SIG-M5 treated with dmso at 0.1 percent for 504 hours (cell line): ENCODE data around the gene XPR1.
"Not testable (repeated sequence)": the region's sequence is repeated elsewhere in the genome, so short reads cannot be mapped to it uniquely, and the experiment has no call there.

Source experiments
- DNase-seq: peaks from one replicate; lab custom pipeline; 2025; ENCODE audit not compliant: unreplicated experiment; lab: John Stamatoyannopoulos, UW

Gene XPR1

GRCh38 chr1:180643693-180644092, 11.9 kb downstream of the XPR1 start:
- no peak for DNase-seq

GRCh38 chr1:180644526-180645192, 12.8 kb downstream of the XPR1 start:
- DNase-seq, result no peak

GRCh38 chr1:180645261-180645660, 13.4 kb downstream of the XPR1 start:
- DNase-seq, result not testable (repeated sequence)

DNA sequence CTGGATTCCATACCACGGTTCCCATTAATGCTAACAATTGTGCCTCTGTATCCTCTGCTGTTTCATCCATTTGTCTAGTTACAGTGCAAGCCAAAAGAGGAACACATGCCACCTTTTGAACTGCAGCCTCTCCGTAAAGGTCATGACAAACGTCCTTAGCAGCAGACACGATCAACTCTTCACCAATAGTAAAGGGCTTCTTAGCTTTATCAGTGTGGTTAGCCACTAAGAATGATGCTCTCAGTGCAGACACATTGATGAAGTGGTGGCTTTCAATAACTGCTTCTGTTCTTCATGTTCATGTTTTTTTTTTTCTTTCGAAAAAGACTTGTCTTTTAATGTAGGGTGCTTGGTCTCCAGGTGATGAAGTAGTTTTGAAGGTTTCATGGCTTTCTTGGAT, 14.3 kb downstream of the XPR1 start:
- DNase-seq, result no peak

DNA sequence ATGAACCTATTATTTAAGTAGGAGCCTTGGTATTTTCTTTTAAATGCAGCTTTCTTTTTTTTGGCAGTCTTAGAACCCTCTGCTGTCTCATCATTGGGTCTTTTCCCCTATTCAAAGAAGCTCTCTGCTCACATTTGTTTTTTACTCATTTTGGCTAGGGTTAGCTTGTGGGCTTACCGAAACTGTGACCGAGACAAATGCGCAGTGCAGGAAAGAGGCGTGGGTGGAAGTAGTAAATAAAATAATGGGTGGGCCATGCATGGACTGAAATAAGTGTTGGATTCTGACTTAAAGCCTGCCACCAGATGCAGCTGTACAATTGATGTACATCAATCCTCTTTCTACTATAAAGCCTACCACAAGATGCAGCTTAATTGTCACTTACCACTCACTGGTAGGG, 14.7 kb downstream of the XPR1 start:
- DNase-seq, result no peak

DNA sequence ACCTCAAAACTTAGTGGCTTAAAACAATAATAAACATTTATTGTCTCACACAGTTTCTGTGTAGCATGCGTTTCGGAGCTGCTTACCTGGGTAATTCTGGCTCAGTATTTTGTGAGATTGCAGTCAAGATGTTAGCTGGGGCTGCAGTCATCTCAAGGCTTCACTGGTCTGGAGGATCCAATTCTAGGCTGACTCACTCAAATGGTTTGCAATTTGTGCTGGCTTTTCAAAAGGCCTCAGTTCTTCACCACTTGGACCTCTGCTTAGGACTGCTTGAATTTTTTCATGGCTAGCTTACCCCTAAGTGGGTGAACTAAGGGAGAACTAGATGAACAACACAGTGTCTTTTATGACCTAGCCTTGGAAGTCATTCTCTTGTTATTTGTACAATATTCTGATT, 21.0 kb downstream of the XPR1 start:
- DNase-seq, result no peak

DNA sequence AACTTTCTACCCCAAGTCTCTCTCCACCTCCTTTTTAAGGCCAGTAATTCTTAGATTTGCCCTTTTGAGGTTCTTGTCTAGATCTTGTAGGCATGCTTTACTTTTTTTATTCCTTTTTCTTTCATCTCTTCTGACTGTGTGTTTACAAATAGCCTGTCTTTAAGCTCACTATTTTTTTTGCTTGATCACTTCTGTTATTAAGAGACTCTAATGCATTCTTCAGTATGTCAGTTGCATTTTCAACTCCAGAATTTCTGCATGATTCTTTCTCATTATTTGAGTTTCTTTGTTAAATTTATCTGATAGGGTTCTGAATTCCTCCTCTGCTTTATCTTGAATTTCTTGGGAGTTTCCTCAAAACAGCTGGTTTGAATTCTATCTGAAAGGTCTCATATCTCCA, 30.9 kb downstream of the XPR1 start:
- DNase-seq, result no peak

- no peak for DNase-seq
Observed at GRCh38 chr1:180670681-180671080, 38.9 kb downstream of the XPR1 start.

- no peak for DNase-seq
Observed at GRCh38 chr1:180672105-180672504, 40.3 kb downstream of the XPR1 start.

DNA sequence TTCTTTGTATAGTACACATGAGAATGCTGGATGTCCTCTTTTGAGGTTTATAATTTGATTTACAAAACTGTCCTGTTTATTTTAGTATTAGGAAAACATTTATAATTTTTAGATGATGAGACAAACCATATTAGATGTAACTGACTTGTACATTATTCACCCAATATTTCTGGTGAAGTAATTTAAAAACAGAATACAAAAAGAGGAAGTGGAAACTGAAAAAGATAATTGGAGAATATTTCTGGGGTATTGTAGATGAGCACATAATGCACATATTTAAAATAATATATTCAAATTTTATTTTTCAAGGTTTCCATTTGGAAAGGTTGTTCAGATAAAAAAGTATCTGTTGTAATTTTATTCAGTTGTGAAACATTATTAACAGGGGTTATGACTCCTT, 40.7 kb downstream of the XPR1 start:
- peak; percentile 25 for DNase-seq

- DNase-seq, result no peak
Observed at GRCh38 chr1:180674603-180675530, 43.0 kb downstream of the XPR1 start.

- no peak for DNase-seq
Observed at GRCh38 chr1:180675586-180675985, 43.8 kb downstream of the XPR1 start.

DNA sequence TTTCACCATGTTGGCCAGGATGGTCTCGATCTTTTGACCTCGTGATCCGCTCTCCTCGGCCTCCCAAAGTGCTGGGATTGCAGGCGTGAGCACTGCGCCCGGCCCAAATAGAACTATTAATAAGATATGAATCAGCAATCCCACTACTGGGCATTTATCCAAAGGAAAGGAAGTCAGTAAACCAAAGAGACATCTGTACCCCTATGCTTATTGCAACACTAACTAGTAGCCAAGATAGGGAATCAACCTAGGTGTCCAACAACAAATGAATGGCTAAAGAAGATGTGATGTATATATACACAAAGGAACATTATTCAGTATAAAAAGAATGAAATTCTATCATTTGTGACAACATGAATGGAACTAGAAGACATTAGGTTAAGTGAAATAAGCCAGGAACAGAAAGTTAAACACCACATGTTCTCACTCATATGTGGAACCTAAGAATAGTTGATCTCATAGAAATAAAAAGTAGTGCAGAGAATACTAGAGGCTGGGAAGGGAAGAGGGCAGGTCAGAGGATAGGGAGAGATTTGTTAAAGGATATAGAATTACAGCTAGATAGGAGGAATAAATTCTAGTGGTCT, 48.8 kb downstream of the XPR1 start:
- no peak for DNase-seq

GRCh38 chr1:180683117-180683516, 51.3 kb downstream of the XPR1 start:
- not testable (repeated sequence) for DNase-seq

DNA sequence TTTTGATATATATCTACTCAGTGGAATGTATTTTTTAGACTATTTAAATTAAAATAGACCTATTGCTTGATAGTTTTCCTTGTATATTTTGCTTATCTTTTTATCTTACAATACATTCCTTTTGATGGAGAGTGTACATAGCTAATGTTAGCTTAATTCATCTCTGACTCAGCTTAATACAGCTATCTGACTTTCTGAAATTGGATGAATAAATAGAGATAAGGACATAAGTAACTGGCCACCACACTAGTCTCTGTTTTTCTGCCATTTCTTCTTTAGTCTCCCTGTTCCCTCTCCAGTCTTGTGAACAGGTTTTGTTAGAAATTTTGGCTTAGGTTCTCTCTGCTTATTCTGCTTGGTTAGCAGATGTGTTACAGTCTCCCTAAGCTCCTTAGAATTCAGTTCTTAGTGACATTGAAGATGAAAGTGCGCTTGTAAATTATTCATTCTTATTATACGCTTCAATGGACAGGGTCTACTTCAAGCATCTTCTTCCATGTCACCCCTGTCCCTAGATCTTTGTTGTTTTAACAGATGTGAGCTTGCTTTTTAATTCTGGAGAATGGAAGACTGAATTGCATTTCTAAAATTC, 59.6 kb downstream of the XPR1 start:
- DNase-seq, result no peak

DNA sequence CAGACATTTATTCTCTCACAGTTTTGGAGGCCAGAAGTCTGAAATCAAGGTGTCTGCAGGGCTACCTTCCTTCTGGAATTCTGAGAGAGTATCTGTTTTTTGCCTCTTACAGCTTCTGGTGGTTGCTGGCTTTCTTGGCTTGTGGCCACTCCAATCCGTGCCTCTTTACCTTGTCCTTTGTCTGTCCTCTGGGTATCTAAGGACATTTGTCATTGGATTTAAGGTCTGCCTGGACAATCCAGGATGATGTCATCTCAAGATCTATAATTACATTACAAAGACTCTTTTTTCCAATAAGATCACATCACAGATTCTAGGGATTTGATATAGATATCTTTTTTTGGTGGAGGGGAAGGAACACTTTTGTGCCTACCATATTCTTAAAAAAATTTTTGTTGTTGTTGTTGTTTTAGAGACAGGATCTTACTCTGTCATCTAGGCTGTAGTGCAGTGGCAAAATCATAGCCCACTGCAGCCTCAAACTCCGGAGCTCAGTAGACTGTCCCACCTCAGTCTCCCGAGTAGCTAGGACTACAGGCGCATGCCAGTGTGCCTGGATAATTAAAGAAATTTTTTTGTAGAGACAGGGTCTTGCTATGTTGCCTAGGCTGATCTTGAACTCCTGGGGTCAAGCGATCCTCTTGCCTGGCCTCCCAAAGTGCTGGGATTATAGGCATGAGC, 61.9 kb downstream of the XPR1 start:
- no peak for DNase-seq

DNA sequence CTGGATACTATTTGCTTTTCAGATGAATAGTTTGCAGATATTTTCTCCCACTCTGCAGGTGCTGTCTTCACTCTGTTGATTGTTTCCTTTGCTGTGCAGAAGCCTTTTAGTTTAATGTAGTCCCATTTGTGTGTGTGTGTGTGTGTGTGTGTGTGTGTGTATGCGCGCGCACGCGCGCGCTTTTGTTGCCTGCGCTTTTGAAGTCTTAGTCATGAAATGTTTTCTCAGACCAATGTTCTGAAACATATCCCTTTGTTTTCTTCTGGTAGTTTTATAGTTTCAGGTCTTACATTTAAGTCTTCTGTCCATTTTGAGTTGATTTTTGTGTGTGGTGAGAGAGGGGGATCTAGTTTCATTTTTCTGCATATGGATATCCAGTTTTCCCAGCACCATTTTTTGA, 63.5 kb downstream of the XPR1 start:
- no peak for DNase-seq

GRCh38 chr1:180696361-180696760, 64.5 kb downstream of the XPR1 start:
- no peak for DNase-seq

GRCh38 chr1:180698580-180698979, 66.8 kb downstream of the XPR1 start:
- no peak for DNase-seq

DNA sequence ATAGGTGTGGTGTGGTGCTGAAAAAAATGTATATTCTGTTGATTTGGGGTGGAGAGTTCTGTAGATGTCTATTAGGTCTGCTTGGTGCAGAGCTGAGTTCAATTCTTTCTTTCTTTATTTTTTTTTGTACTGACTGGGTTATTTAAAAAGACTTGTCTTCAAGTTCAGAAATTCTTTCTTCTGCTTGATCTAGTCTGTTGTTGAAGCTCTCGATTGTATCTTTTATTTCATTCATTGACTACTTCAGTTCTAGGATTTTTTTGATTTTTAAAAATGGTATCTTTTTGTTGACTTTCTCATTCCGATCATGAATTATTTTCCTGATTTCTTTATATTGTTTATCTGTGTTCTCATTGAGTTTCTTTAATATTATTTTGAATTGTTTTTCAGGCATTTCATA, 70.6 kb downstream of the XPR1 start:
- DNase-seq, result not testable (repeated sequence)

DNA sequence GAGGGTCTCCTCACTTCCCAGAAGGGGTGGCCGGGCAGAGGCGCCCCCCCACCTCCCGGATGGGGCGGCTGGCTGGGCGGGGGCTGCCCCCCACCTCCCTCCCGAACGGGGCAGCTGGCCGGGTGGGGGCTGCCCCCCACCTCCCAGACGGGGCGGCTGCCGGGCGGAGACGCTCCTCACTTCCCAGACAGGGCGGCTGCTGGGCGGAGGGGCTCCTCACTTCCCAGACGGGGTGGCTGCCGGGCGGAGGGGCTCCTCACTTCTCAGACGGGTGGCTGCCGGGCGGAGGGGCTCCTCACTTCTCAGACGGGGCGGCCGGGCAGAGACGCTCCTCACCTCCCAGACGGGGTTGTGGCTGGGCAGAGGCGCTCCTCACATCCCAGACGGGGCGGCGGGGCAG, 78.9 kb downstream of the XPR1 start:
- not testable (repeated sequence) for DNase-seq
